Neural progenitor cell (in vitro differentiated cells): Measurements from ENCODE around the gene ZNF622.

Experiments used
- CTCF ChIP-seq: fragments of 200-600 bp; sonication (generic); IDR thresholded peaks from 2 replicates; pipeline ENCODE4 v1.5.1; 2017; ENCODE audit warnings: antibody characterized with exemption, mild to moderate bottlenecking
- EZH2 ChIP-seq: fragments of 200-600 bp; sonication (generic); IDR thresholded peaks from 2 replicates; pipeline ENCODE4 v1.6.1; 2017; ENCODE audit warnings: antibody characterized with exemption, mild to moderate bottlenecking, moderate library complexity
- EZH2phosphoT487 ChIP-seq: fragments of 200-600 bp; sonication (generic); IDR thresholded peaks from 2 replicates; pipeline ENCODE4 v1.6.1; 2017; ENCODE audit warnings: antibody characterized with exemption

DNA sequence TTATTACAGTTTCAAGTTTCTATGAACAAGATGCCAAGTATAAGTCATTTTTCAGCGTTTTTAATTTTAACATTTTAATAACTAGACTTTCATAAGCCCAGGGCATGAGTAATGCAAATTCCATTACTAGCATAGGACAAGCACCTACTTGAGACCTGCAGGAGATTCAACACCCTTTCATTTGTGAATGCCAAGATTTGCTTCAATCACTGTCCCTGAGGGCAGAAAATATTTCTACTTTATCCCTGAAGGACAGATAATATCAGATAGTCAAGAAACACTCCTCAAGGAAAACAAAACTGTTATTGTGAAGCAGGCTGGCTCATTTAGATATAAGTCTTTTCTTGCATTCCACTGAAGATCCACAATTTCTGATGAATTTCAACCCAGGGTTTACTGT, 27.7 kb upstream of the ZNF622 start:
- TF ChIP-seq CTCF = no peak
- no peak for TF ChIP-seq EZH2
- no peak for TF ChIP-seq EZH2phosphoT487
